ENCODE measurements around the gene PREX1. TPM values are rescaled to one million over a fixed set of nuclear protein-coding genes. Genes with fewer than 3 reads are reported as not detected.

Gene PREX1
- polyA plus RNA-seq, 1 donor (not counting 4 experiments of a cell fraction or from before 2014, with no cell fraction given) = 0.22 TPM

DNA sequence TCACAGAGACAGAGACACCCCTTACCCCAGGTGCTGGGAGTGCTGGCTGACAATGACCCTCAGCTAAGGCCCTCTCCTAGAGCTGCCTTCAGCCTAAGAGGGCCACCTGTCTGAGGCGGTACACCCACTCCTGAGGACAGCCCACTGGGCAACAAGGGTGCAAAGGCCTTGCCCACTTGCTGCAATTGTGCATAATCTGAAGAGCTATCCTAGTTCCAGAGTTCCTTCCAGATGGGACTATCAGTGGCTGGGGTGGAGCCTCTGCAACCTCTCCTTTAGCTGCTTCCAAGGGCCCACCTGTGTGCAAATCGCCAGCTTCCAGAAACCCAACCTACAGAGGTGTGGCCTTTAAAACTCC is 87.5 kb downstream of the PREX1 start:
- H3K9me3 ChIP-seq (ENCODE audit: control insufficient read depth, low read depth, low read length) = no peaks in the 10 kb centered on the region
- no peaks in the 10 kb centered on the region for H3K9me1 ChIP-seq (ENCODE audit: control insufficient read depth, extremely low read depth, insufficient read depth, low read length)
- H3K27me3 ChIP-seq (ENCODE audit: control insufficient read depth, extremely low read depth, insufficient read depth, low read length) = peaks cover 5% of the 10 kb centered on the region
- no peak overlapping the region for H3K9ac ChIP-seq (ENCODE audit: control insufficient read depth, extremely low read depth, insufficient read depth, low read length)
- FAIRE-seq = no peak
- H3K4me3 ChIP-seq (ENCODE audit: control insufficient read depth in 2 of 3, extremely low read depth in 1 of 3, insufficient read depth in 2 of 3, low read depth in 1 of 3, low read length in 3 of 3) = no peak overlapping the region
- no peaks in the 10 kb centered on the region for H3K4me1 ChIP-seq (ENCODE audit: control insufficient read depth, extremely low read depth, insufficient read depth, low read length)
- TF ChIP-seq EZH2 (IDR thresholded peaks at IDR 0.05; ENCODE audit: low read length) = no peak
- TF ChIP-seq, protein P1, sequence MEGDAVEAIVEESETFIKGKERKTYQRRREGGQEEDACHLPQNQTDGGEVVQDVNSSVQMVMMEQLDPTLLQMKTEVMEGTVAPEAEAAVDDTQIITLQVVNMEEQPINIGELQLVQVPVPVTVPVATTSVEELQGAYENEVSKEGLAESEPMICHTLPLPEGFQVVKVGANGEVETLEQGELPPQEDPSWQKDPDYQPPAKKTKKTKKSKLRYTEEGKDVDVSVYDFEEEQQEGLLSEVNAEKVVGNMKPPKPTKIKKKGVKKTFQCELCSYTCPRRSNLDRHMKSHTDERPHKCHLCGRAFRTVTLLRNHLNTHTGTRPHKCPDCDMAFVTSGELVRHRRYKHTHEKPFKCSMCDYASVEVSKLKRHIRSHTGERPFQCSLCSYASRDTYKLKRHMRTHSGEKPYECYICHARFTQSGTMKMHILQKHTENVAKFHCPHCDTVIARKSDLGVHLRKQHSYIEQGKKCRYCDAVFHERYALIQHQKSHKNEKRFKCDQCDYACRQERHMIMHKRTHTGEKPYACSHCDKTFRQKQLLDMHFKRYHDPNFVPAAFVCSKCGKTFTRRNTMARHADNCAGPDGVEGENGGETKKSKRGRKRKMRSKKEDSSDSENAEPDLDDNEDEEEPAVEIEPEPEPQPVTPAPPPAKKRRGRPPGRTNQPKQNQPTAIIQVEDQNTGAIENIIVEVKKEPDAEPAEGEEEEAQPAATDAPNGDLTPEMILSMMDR (optimal IDR thresholded peaks at IDR 0.05 in 1 of 3, IDR thresholded peaks at IDR 0.05 in 1 of 3, conservative IDR thresholded peaks at IDR 0.05 in 1 of 3; ENCODE audit: extremely low read depth in 1 of 3, insufficient read depth in 2 of 3, low read length in 3 of 3) = no peak
- dilution Hi-C loops (cut with MboI; ENCODE audit: extremely low pct_ligation_motif_present, low sequenced_read_pairs) = no loop called here
- H2AFZ ChIP-seq (ENCODE audit: control insufficient read depth, low read length) = no peak overlapping the region
- H3K79me2 ChIP-seq (ENCODE audit: control insufficient read depth, insufficient read depth, low read length) = no peaks in the 10 kb centered on the region
- H3K27ac ChIP-seq (ENCODE audit: control insufficient read depth, insufficient read depth, low read length) = no peak overlapping the region
- H3K36me3 ChIP-seq (ENCODE audit: control insufficient read depth in 2 of 2, extremely low read depth in 1 of 2, insufficient read depth in 2 of 2, low read length in 2 of 2) = no peaks in the 10 kb centered on the region
- H3K4me2 ChIP-seq (ENCODE audit: control insufficient read depth, extremely low read depth, insufficient read depth, low read depth, low read length) = no peak overlapping the region
- no peak for DNase-seq (ENCODE audit: low read depth, low spot score)
- no peaks in the 10 kb centered on the region for H4K20me1 ChIP-seq (ENCODE audit: control insufficient read depth, extremely low read depth, insufficient read depth, low read length)

DNA sequence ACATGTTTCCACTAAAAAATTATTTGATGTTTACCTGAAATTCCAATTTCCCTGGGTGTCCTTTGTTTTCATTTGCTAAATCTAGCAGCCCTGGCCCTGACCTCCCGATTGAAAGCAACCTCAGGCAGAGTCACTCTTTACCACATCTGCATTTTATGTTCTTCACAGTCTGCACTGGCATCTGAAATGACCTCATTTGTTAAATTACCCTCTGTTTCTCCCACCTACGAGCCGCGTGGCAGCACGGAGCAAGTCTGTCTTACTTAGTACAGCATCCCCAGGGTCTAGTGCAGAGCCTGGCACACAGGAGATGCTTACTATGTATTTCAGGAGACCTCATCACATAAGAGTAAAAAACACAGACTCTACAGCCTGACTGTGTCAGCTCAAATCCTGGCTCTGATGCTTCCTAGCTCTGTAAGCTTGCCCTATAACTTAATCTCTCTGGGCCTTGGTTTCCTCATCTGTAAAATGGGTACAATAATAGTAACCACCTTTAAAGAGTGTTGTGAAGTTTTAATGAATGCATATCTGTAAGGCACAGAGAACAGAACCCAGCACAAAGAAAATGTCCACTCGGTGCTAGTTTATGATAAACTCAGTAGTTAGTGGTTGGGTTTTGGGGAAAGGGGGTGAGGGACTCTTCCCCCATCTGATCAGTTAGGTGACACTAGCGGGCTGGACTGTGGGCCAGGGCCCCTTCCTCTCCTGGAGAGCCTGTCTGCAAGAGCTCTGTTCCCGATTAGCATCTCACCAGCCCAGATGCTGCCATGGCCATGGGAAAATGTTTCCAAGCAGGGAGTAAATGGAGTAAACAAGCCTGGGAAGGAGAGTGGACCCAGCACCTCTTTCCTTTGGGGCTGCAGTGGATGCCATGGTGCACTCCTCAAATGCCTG is 88.2 kb downstream of the PREX1 start:
- no peak for FAIRE-seq
- no peaks in the 10 kb centered on the region for H3K9me1 ChIP-seq (ENCODE audit: control insufficient read depth, extremely low read depth, insufficient read depth, low read length)

More for the DNA sequence above, 88.2 kb downstream of the PREX1 start:
- Histone ChIP-seq H3K36me3 (ENCODE audit: control insufficient read depth in 2 of 2, extremely low read depth in 1 of 2, insufficient read depth in 2 of 2, low read length in 2 of 2) (no peaks in the 10 kb centered on the region), H3K4me3 (ENCODE audit: control insufficient read depth in 2 of 3, extremely low read depth in 1 of 3, insufficient read depth in 2 of 3, low read depth in 1 of 3, low read length in 3 of 3) (no peak overlapping the region), H3K9ac (ENCODE audit: control insufficient read depth, extremely low read depth, insufficient read depth, low read length) (no peak overlapping the region), H2AFZ (ENCODE audit: control insufficient read depth, low read length) (no peak overlapping the region), H4K20me1 (ENCODE audit: control insufficient read depth, extremely low read depth, insufficient read depth, low read length) (no peaks in the 10 kb centered on the region), H3K4me1 (ENCODE audit: control insufficient read depth, extremely low read depth, insufficient read depth, low read length) (no peaks in the 10 kb centered on the region), H3K27ac (ENCODE audit: control insufficient read depth, insufficient read depth, low read length) (no peak overlapping the region), H3K27me3 (ENCODE audit: control insufficient read depth, extremely low read depth, insufficient read depth, low read length) (peaks cover 5% of the 10 kb centered on the region), H3K9me3 (ENCODE audit: control insufficient read depth, low read depth, low read length) (no peaks in the 10 kb centered on the region), H3K79me2 (ENCODE audit: control insufficient read depth, insufficient read depth, low read length) (no peaks in the 10 kb centered on the region), H3K4me2 (ENCODE audit: control insufficient read depth, extremely low read depth, insufficient read depth, low read depth, low read length) (no peak overlapping the region)
- DNase-seq (ENCODE audit: low read depth, low spot score) = no peak
- dilution Hi-C loops (cut with MboI; ENCODE audit: extremely low pct_ligation_motif_present, low sequenced_read_pairs) = no loop called here
- TF ChIP-seq, protein P1 (optimal IDR thresholded peaks at IDR 0.05 in 1 of 3, IDR thresholded peaks at IDR 0.05 in 1 of 3, conservative IDR thresholded peaks at IDR 0.05 in 1 of 3; ENCODE audit: extremely low read depth in 1 of 3, insufficient read depth in 2 of 3, low read length in 3 of 3) = no peak
- TF ChIP-seq EZH2 (IDR thresholded peaks at IDR 0.05; ENCODE audit: low read length) = no peak
